ENCODE data around the gene KRTAP4-4. TPM values are rescaled to one million over a fixed set of nuclear protein-coding genes. Genes with fewer than 3 reads are reported as not detected.

KRTAP4-4 gene
- total and polyA plus RNA-seq, 9 of the 15 experiments (the other 6 are each of a cell fraction or from before 2014, with no cell fraction given) = not detected

GRCh38 chr17:41171886-41172285 lies 11.3 kb upstream of the KRTAP4-4 start:
- Histone ChIP-seq H3K4me2 (ENCODE audit: insufficient read depth, low read length) (no peak overlapping the region), H3K36me3 (ENCODE audit: control insufficient read depth, insufficient read depth, low read length) (no peaks in the 10 kb centered on the region), H3K9me1 (ENCODE audit: control insufficient read depth, insufficient read depth, low read length) (no peaks in the 10 kb centered on the region), H3K4me1 (replicated peaks in 1 of 2; ENCODE audit: control insufficient read depth in 2 of 2, insufficient read depth in 2 of 2, low read length in 2 of 2) (peaks cover 0 to 3% of the 10 kb centered on the region in 2 experiments; a peak in 1 of 5 replicates), H2AFZ (ENCODE audit: low read depth, low read length) (no peak overlapping the region), H3K27me3 (ENCODE audit: control insufficient read depth in 2 of 2, insufficient read depth in 2 of 2, low read length in 2 of 2) (peaks cover 3 to 10% of the 10 kb centered on the region in 2 experiments; a peak in 3 of 5 replicates), H4K20me1 (replicated peaks; ENCODE audit: control insufficient read depth, insufficient read depth, low read length) (no peaks in the 10 kb centered on the region; the same call in 1 of the 2 replicates), H3K9me3 (replicated peaks; ENCODE audit: control insufficient read depth, insufficient read depth, low read depth, low read length) (no peaks in the 10 kb centered on the region), H3K9ac (ENCODE audit: insufficient read depth in 1 of 2, low read depth in 2 of 2, low read length in 2 of 2) (no peak overlapping the region), H3K4me3 (no peak overlapping the region), H3K27ac (ENCODE audit: extremely low read depth, low read depth, low read length) (no peak overlapping the region), H3K79me2 (ENCODE audit: control insufficient read depth, insufficient read depth, low read length) (no peaks in the 10 kb centered on the region)
- DNase-seq (ENCODE audit: extremely low read depth in 1 of 4, low spot score in 3 of 4) (no peak), ATAC-seq (no peak), FAIRE-seq (no peak)
- in situ Hi-C loops (cut with MboI) (no loop called here), intact Hi-C loops (cut with micrococcal nuclease) (no loop called here)
- ChIA-PET CTCF (ENCODE audit: low intra/inter-chr PET ratio) (no interaction called here), POLR2A (no interaction called here)
- no TSS peak for BruUV-seq (replicated peaks)
- WGBS (ENCODE audit: insufficient coverage, low coverage, missing lambda C conversion rate) = 0% methylated on average over 2 of the region's 2 CpGs
- TF ChIP-seq ZNF655 (CRISPR knock-in tag; IDR thresholded peaks at IDR 0.05) = no peak
- TF ChIP-seq ZNF586 (CRISPR knock-in tag; conservative IDR thresholded peaks at IDR 0.05) = no peak
- no peak for TF ChIP-seq EZH2 (IDR thresholded peaks at IDR 0.05; ENCODE audit: borderline replicate concordance, low read depth, low read length)
- TF ChIP-seq CREB3 (tag; conservative IDR thresholded peaks at IDR 0.05; ENCODE audit: low read depth) = no peak
- no peak for TF ChIP-seq TEAD2 (tag; IDR thresholded peaks at IDR 0.05)
- no peak for TF ChIP-seq ZBTB33 (CRISPR knock-in tag; IDR thresholded peaks at IDR 0.05)
- no peak for TF ChIP-seq PRDM10 (IDR thresholded peaks at IDR 0.05; ENCODE audit: partially characterized antibody)
- TF ChIP-seq PCBP2 (IDR thresholded peaks at IDR 0.05; ENCODE audit: low read depth, low read length, poor library complexity, severe bottlenecking) = no peak
- TF ChIP-seq ZNF436 (CRISPR knock-in tag; IDR thresholded peaks at IDR 0.05) = no peak
- no peak for TF ChIP-seq ZBTB17 (CRISPR knock-in tag; IDR thresholded peaks at IDR 0.05)
- no peak for TF ChIP-seq MTA1 (IDR thresholded peaks at IDR 0.05; ENCODE audit: borderline replicate concordance)
- TF ChIP-seq HOXB6 (CRISPR knock-in tag; IDR thresholded peaks at IDR 0.05; ENCODE audit: borderline replicate concordance) = no peak
- no peak for TF ChIP-seq NCOA2 (IDR thresholded peaks at IDR 0.05; ENCODE audit: partially characterized antibody in 2 of 2)
- no peak for TF ChIP-seq ZNF717 (CRISPR knock-in tag; IDR thresholded peaks at IDR 0.05)
- no peak for TF ChIP-seq RBM17 (IDR thresholded peaks at IDR 0.05; ENCODE audit: borderline replicate concordance, low read depth, low read length)
- TF ChIP-seq LEF1 (IDR thresholded peaks at IDR 0.05) = no peak

Data from K562 (cell line).